HG03064 (cell line): Measurements from ENCODE around the gene GAMT.

Experiments used
- ATAC-seq: cut with Tn5 transposase; IDR thresholded peaks from one replicate; pipeline ENCODE4 v1.9.1; 2021; ENCODE audit warnings: low read depth; ENCODE audit not compliant: unreplicated experiment

GAMT gene

GRCh38 chr19:1350867-1351266, 50.5 kb downstream of the GAMT start:
- ATAC-seq: no peak

- ATAC-seq: no peak
These were observed 52.1 kb downstream of the GAMT start for GRCh38 chr19:1349211-1349610.
